MV-4-11 (cell line): ENCODE data around the gene SLC52A3.
"Not testable (repeated sequence)": the region's sequence is repeated elsewhere in the genome, so short reads cannot be mapped to it uniquely, and the experiment has no call there.

Source experiments
- DNase-seq: peaks from one replicate; lab custom pipeline; 2025; lab: John Stamatoyannopoulos, UW

The SLC52A3 gene

GRCh38 chr20:728256-728944 lies 39.9 kb downstream of the SLC52A3 start:
- DNase-seq: no peak

- DNase-seq: no peak
These were observed 42.1 kb downstream of the SLC52A3 start for GRCh38 chr20:726160-726559.

- no peak for DNase-seq
These were observed 42.8 kb downstream of the SLC52A3 start for GRCh38 chr20:725491-725890.

GRCh38 chr20:724797-725196 lies 43.5 kb downstream of the SLC52A3 start:
- DNase-seq: not testable (repeated sequence)

- no peak for DNase-seq
These were observed 44.5 kb downstream of the SLC52A3 start for GRCh38 chr20:723756-724155.

- DNase-seq: no peak
These were observed 45.3 kb downstream of the SLC52A3 start for GRCh38 chr20:722822-723644.

- no peak for DNase-seq
These were observed 46.4 kb downstream of the SLC52A3 start for GRCh38 chr20:721876-722275.

GRCh38 chr20:719816-720215 lies 48.5 kb downstream of the SLC52A3 start:
- DNase-seq: no peak

GRCh38 chr20:719068-719467 lies 49.2 kb downstream of the SLC52A3 start:
- no peak for DNase-seq

GRCh38 chr20:717832-718231 lies 50.5 kb downstream of the SLC52A3 start:
- DNase-seq: no peak

- no peak for DNase-seq
These were observed 51.0 kb downstream of the SLC52A3 start for GRCh38 chr20:717271-717670.

GRCh38 chr20:714453-714852 lies 53.8 kb downstream of the SLC52A3 start:
- DNase-seq: no peak

GRCh38 chr20:711576-711975 lies 56.7 kb downstream of the SLC52A3 start:
- DNase-seq: no peak

GRCh38 chr20:710780-711450 lies 57.4 kb downstream of the SLC52A3 start:
- no peak for DNase-seq
